Measurements from ENCODE around the gene NFU1. TPM values are rescaled to one million over a fixed set of nuclear protein-coding genes. Genes with fewer than 3 reads are reported as not detected.

NFU1 gene
- polyA plus RNA-seq, 1 experiment: 62.9 TPM

DNA sequence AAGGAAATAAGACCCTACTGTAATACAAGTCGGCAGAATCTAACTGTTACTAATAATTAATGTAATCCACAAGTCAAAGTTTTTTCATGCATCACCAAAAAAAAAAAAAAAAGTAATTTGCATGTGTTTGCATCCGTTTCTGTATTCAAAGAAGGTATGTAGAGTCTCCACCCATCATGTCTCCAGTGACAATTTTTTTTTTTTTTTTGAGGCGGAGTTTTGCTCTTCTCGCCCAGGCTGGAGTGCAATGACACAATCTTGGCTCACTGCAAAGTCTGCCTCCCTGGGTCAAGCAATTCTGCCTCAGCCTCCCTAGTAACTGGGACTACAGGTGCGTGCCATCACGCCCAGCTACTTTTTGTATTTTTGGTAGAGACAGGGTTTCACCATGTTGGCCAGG lies 24.2 kb upstream of the NFU1 start:
- CTCF ChIA-PET: no interaction called here
- POLR2A ChIA-PET: no interaction called here
- H3K27me3 ChIP-seq (ENCODE audit: control insufficient read depth, insufficient read depth, low read length): no peaks in the 10 kb centered on the region
- H3K9me3 ChIP-seq (ENCODE audit: control insufficient read depth, insufficient read depth, low read length): no peaks in the 10 kb centered on the region
- no peak overlapping the region for H3K27ac ChIP-seq (ENCODE audit: low read depth, low read length)
- DNase-seq (ENCODE audit: low read depth, low spot score): no peak
- TF ChIP-seq CTCF (IDR thresholded peaks at IDR 0.05; ENCODE audit: low read depth, low read length): no peak
- H3K4me3 ChIP-seq (ENCODE audit: low read depth, low read length): no peak overlapping the region

- TF ChIP-seq CTCF (IDR thresholded peaks at IDR 0.05; ENCODE audit: low read depth, low read length): no peak
- no peaks in the 10 kb centered on the region for H3K9me3 ChIP-seq (ENCODE audit: control insufficient read depth, insufficient read depth, low read length)
- CTCF ChIA-PET: no interaction called here
- H3K4me3 ChIP-seq (ENCODE audit: low read depth, low read length): no peak overlapping the region
- no peak for DNase-seq (ENCODE audit: low read depth, low spot score)
- H3K27me3 ChIP-seq (ENCODE audit: control insufficient read depth, insufficient read depth, low read length): no peaks in the 10 kb centered on the region
- no peak overlapping the region for H3K27ac ChIP-seq (ENCODE audit: low read depth, low read length)
- POLR2A ChIA-PET: no interaction called here
Observed at GRCh38 chr2:69459936-69460335, 22.7 kb upstream of the NFU1 start.

- CTCF ChIA-PET: no interaction called here
Observed at GRCh38 chr2:69456950-69457445, 19.8 kb upstream of the NFU1 start.

GRCh38 chr2:69456154-69456553 lies 18.9 kb upstream of the NFU1 start:
- H3K4me3 ChIP-seq (ENCODE audit: low read depth, low read length): no peak overlapping the region
- no peaks in the 10 kb centered on the region for H3K9me3 ChIP-seq (ENCODE audit: control insufficient read depth, insufficient read depth, low read length)
- DNase-seq (ENCODE audit: low read depth, low spot score): no peak
- TF ChIP-seq CTCF (IDR thresholded peaks at IDR 0.05; ENCODE audit: low read depth, low read length): no peak
- CTCF ChIA-PET: no interaction called here
- POLR2A ChIA-PET: no interaction called here
- H3K27ac ChIP-seq (ENCODE audit: low read depth, low read length): no peak overlapping the region
- no peaks in the 10 kb centered on the region for H3K27me3 ChIP-seq (ENCODE audit: control insufficient read depth, insufficient read depth, low read length)

More at GRCh38 chr2:69456950-69457445, 19.8 kb upstream of the NFU1 start:
- no peak overlapping the region for H3K27ac ChIP-seq (ENCODE audit: low read depth, low read length)
- no peaks in the 10 kb centered on the region for H3K9me3 ChIP-seq (ENCODE audit: control insufficient read depth, insufficient read depth, low read length)
- POLR2A ChIA-PET: no interaction called here
- H3K27me3 ChIP-seq (ENCODE audit: control insufficient read depth, insufficient read depth, low read length): no peaks in the 10 kb centered on the region
- no peak overlapping the region for H3K4me3 ChIP-seq (ENCODE audit: low read depth, low read length)
- no peak for TF ChIP-seq CTCF (IDR thresholded peaks at IDR 0.05; ENCODE audit: low read depth, low read length)
- DNase-seq (ENCODE audit: low read depth, low spot score): no peak

- no peak overlapping the region for H3K27ac ChIP-seq (ENCODE audit: low read depth, low read length)
- CTCF ChIA-PET: interaction anchor here (1.2 kb wide), 1 partner anchor 18 kb away, joined by 4 read pairs; the partner anchor contains the start of gene NFU1
- DNase-seq (ENCODE audit: low read depth, low spot score): no peak
- H3K4me3 ChIP-seq (ENCODE audit: low read depth, low read length): no peak overlapping the region
- TF ChIP-seq CTCF (IDR thresholded peaks at IDR 0.05; ENCODE audit: low read depth, low read length): no peak
- POLR2A ChIA-PET: no interaction called here
- no peaks in the 10 kb centered on the region for H3K9me3 ChIP-seq (ENCODE audit: control insufficient read depth, insufficient read depth, low read length)
- no peaks in the 10 kb centered on the region for H3K27me3 ChIP-seq (ENCODE audit: control insufficient read depth, insufficient read depth, low read length)
Observed at GRCh38 chr2:69454976-69455375, 17.7 kb upstream of the NFU1 start.

Measured in AG04450 (cell line).